PFSK-1 (cell line): ENCODE results near the gene MAGI2.

ENCODE experiments used
- FOXP2 ChIP-seq: optimal IDR thresholded peaks from 2 replicates; pipeline ENCODE3; 2011; ENCODE audit warnings: borderline replicate concordance, control low read depth, inconsistent platforms; ENCODE audit not compliant: insufficient read depth; ENCODE audit errors: extremely low read length, extremely low read depth
- POLR2AphosphoS5 ChIP-seq: IDR thresholded peaks from 2 replicates; pipeline ENCODE4 v1.6.1; 2012; ENCODE audit warnings: low read depth, mild to moderate bottlenecking, control low read depth, low read length, moderate library complexity
- SIN3A ChIP-seq: IDR thresholded peaks from 2 replicates; pipeline ENCODE4 v1.6.1; 2012; ENCODE audit warnings: mild to moderate bottlenecking, low read length, moderate library complexity, borderline replicate concordance; ENCODE audit not compliant: insufficient read depth
- TAF1 ChIP-seq: IDR thresholded peaks from 2 replicates; pipeline ENCODE4 v1.6.1; 2012; ENCODE audit warnings: low read length, control low read depth, borderline replicate concordance; ENCODE audit not compliant: insufficient read depth
- TF ChIP-seq, protein P1 (sequence below), 2 experiments: IDR thresholded peaks; 2 replicates each; pipeline versions ENCODE4 v1.6.1 to v1.8.0; 2011 to 2012; ENCODE audit warnings: low read depth in 2 of 2, low read length in 2 of 2, control low read depth in 1 of 2, inconsistent platforms in 1 of 2, mild to moderate bottlenecking in 1 of 2, moderate library complexity in 1 of 2; ENCODE audit not compliant: insufficient read depth in 1 of 2

DNA sequence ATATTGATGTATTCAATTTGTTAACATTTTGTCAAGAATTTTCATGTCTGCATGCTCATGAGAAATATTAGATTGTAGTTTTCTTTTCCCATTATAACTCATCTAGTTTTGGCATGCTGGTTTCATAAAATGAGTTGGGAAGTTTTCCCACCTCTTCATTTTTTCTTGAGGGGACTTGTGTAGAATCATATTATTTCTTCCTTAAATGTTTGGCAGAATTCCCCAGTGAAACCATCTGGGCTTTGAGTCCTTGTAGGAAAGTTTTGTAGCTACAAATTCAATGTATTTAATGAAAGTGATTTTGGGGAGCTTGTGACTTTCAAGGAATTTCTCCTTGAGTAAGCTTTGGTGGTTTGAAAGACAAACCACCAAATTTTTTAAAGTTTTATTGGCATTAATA lies 1481.7 kb downstream of the MAGI2 start:
- no peak for TF ChIP-seq POLR2AphosphoS5
- TF ChIP-seq SIN3A = no peak
- TF ChIP-seq, protein P1, sequence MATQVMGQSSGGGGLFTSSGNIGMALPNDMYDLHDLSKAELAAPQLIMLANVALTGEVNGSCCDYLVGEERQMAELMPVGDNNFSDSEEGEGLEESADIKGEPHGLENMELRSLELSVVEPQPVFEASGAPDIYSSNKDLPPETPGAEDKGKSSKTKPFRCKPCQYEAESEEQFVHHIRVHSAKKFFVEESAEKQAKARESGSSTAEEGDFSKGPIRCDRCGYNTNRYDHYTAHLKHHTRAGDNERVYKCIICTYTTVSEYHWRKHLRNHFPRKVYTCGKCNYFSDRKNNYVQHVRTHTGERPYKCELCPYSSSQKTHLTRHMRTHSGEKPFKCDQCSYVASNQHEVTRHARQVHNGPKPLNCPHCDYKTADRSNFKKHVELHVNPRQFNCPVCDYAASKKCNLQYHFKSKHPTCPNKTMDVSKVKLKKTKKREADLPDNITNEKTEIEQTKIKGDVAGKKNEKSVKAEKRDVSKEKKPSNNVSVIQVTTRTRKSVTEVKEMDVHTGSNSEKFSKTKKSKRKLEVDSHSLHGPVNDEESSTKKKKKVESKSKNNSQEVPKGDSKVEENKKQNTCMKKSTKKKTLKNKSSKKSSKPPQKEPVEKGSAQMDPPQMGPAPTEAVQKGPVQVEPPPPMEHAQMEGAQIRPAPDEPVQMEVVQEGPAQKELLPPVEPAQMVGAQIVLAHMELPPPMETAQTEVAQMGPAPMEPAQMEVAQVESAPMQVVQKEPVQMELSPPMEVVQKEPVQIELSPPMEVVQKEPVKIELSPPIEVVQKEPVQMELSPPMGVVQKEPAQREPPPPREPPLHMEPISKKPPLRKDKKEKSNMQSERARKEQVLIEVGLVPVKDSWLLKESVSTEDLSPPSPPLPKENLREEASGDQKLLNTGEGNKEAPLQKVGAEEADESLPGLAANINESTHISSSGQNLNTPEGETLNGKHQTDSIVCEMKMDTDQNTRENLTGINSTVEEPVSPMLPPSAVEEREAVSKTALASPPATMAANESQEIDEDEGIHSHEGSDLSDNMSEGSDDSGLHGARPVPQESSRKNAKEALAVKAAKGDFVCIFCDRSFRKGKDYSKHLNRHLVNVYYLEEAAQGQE (IDR thresholded peaks at IDR 0.05; ENCODE audit: insufficient read depth in 1 of 2, low read depth in 2 of 2, low read length in 2 of 2) = no peak
- TF ChIP-seq TAF1 = no peak
- no peak for TF ChIP-seq FOXP2
